ENCODE measurements around the gene CYP2B6.

DNA sequence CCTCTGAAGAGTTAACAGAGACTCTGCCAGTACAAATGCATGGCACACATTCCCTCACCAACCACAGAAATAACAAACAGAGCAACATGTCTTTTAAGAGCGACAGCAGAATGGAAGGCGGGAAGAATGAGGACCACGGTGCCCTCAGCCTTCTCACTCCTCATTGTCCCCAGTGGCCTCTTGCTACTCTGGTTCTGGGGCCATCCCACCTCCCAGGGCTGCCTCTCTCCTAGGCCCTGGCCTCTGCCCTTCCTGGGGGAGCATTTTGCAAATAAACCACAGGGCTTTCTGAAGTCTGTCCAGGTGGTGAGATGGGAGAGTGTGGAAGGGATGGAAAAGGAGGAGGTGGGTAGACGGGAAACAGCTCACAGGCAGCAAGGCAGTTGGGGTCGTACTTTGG, 28.3 kb downstream of the CYP2B6 start:
- TF ChIP-seq GATA2 (IDR thresholded peaks at IDR 0.05; ENCODE audit: low read depth, low read length) (no peak), GATA3 (IDR thresholded peaks at IDR 0.05; ENCODE audit: low read depth, low read length) (no peak)

Data from SH-SY5Y (cell line).